Testis (tissue), 2 donors: Measurements from ENCODE around the gene ZNF628.

Experiments
- POLR2A ChIP-seq: fragments of 450-650 bp; IDR thresholded peaks from one replicate; pipeline ENCODE4 v1.6.1; 2017; ENCODE audit warnings: antibody characterized with exemption, mild to moderate bottlenecking, moderate library complexity
- TF ChIP-seq, protein P1 (sequence below), 3 experiments: fragments of 450-650 bp in 2 of 3; fragments of 200-600 bp in 1 of 3; sonication (generic) in 1 of 3; IDR thresholded peaks; one replicate each; pipeline ENCODE4 v1.5.1; 2016 to 2019; ENCODE audit warnings: antibody characterized with exemption in 3 of 3, mild to moderate bottlenecking in 2 of 3, moderate library complexity in 1 of 3

- no peak for TF ChIP-seq POLR2A
- TF ChIP-seq, protein P1, sequence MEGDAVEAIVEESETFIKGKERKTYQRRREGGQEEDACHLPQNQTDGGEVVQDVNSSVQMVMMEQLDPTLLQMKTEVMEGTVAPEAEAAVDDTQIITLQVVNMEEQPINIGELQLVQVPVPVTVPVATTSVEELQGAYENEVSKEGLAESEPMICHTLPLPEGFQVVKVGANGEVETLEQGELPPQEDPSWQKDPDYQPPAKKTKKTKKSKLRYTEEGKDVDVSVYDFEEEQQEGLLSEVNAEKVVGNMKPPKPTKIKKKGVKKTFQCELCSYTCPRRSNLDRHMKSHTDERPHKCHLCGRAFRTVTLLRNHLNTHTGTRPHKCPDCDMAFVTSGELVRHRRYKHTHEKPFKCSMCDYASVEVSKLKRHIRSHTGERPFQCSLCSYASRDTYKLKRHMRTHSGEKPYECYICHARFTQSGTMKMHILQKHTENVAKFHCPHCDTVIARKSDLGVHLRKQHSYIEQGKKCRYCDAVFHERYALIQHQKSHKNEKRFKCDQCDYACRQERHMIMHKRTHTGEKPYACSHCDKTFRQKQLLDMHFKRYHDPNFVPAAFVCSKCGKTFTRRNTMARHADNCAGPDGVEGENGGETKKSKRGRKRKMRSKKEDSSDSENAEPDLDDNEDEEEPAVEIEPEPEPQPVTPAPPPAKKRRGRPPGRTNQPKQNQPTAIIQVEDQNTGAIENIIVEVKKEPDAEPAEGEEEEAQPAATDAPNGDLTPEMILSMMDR (IDR thresholded peaks at IDR 0.05): no peak
Measured at GRCh38 chr19:55463583-55464031, 12.8 kb upstream of the ZNF628 start.
